IgD-negative memory B cell (primary cell): ENCODE data around the gene ZFP36. TPM values are rescaled to one million over a fixed set of nuclear protein-coding genes. Genes with fewer than 3 reads are reported as not detected.

Source experiments
- H3K27ac Mint-ChIP-seq, 3 donors: one replicate each; pipeline ENCODE4 v1.8.0; 2020 to 2022; ENCODE audit warnings: mild to moderate bottlenecking in 3 of 3, mixed read lengths in 3 of 3, moderate library complexity in 1 of 3
- H3K27me3 Mint-ChIP-seq: one replicate; pipeline ENCODE4 v1.8.0; 2021; ENCODE audit warnings: mixed read lengths
- H3K36me3 Mint-ChIP-seq: one replicate; pipeline ENCODE4 v1.8.0; 2020; ENCODE audit warnings: mild to moderate bottlenecking, mixed read lengths
- H3K4me1 Mint-ChIP-seq, 3 donors: one replicate each; pipeline ENCODE4 v1.8.0; 2020 to 2022; ENCODE audit warnings: mixed read lengths in 3 of 3, mild to moderate bottlenecking in 1 of 3
- H3K4me3 Mint-ChIP-seq, 4 donors: one replicate each; pipeline ENCODE4 v1.8.0; 2020 to 2022; ENCODE audit warnings: mild to moderate bottlenecking in 4 of 4, mixed read lengths in 4 of 4, moderate library complexity in 3 of 4
- H3K9me3 Mint-ChIP-seq, 3 donors: one replicate each; pipeline ENCODE4 v1.8.0; 2020 to 2021; ENCODE audit warnings: mixed read lengths in 3 of 3, mild to moderate bottlenecking in 1 of 3
- polyA plus RNA-seq: library from polyadenylated mRNA; unstranded; fragments of 300-500 nt; fragmentation: Illumina TruSeq; gene quantifications from one replicate; pipeline ENCODE4 v1.2.3, GENCODE V29; 2021

ZFP36 gene
- polyA plus RNA-seq, 1 donor from 2014 or later: 579 TPM

GRCh38 chr19:39407660-39408391 is 1.2 kb downstream of the ZFP36 start:
- H3K36me3 Mint-ChIP-seq: peaks cover 19% of the 10 kb centered on the region
- H3K27me3 Mint-ChIP-seq: peaks cover 2% of the 10 kb centered on the region
- peaks cover 0 to 2% (median 0%) of the 10 kb centered on the region in 3 donors for H3K9me3 Mint-ChIP-seq
- H3K4me3 Mint-ChIP-seq: peak overlapping the region; percentile 95 to 99 (median 96)
- H3K4me1 Mint-ChIP-seq: peaks cover 28 to 34% (median 29%) of the 10 kb centered on the region in 3 donors
- peak overlapping the region; percentile 99 to 100 (median 100) for H3K27ac Mint-ChIP-seq

DNA sequence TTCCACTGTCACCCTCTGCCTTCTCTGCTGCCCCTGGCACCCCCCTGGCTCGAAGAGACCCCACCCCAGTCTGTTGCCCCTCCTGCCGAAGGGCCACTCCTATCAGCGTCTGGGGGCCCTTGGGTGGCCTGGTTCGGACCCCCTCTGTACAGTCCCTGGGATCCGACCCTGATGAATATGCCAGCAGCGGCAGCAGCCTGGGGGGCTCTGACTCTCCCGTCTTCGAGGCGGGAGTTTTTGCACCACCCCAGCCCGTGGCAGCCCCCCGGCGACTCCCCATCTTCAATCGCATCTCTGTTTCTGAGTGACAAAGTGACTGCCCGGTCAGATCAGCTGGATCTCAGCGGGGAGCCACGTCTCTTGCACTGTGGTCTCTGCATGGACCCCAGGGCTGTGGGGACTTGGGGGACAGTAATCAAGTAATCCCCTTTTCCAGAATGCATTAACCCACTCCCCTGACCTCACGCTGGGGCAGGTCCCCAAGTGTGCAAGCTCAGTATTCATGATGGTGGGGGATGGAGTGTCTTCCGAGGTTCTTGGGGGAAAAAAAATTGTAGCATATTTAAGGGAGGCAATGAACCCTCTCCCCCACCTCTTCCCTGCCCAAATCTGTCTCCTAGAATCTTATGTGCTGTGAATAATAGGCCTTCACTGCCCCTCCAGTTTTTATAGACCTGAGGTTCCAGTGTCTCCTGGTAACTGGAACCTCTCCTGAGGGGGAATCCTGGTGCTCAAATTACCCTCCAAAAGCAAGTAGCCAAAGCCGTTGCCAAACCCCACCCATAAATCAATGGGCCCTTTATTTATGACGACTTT is 2.0 kb downstream of the ZFP36 start:
- Mint-ChIP-seq H3K4me3 (peak overlapping the region; percentile 95 to 99 (median 96)), H3K4me1 (peaks cover 29 to 35% (median 29%) of the 10 kb centered on the region in 3 donors), H3K27ac (peak overlapping the region; percentile 99 to 100 (median 100)), H3K36me3 (peaks cover 19% of the 10 kb centered on the region), H3K9me3 (peaks cover 0 to 2% (median 0%) of the 10 kb centered on the region in 3 donors), H3K27me3 (peaks cover 2% of the 10 kb centered on the region)

GRCh38 chr19:39409208-39410016 is 2.8 kb downstream of the ZFP36 start:
- peaks cover 26 to 33% (median 32%) of the 10 kb centered on the region in 3 donors for H3K4me1 Mint-ChIP-seq
- peaks cover 0 to 2% (median 0%) of the 10 kb centered on the region in 3 donors for H3K9me3 Mint-ChIP-seq
- peak overlapping the region; percentile 100 for H3K27ac Mint-ChIP-seq
- H3K4me3 Mint-ChIP-seq: peak overlapping the region; percentile 96 to 99 (median 97)
- H3K27me3 Mint-ChIP-seq: peaks cover 2% of the 10 kb centered on the region
- peaks cover 19% of the 10 kb centered on the region for H3K36me3 Mint-ChIP-seq

DNA sequence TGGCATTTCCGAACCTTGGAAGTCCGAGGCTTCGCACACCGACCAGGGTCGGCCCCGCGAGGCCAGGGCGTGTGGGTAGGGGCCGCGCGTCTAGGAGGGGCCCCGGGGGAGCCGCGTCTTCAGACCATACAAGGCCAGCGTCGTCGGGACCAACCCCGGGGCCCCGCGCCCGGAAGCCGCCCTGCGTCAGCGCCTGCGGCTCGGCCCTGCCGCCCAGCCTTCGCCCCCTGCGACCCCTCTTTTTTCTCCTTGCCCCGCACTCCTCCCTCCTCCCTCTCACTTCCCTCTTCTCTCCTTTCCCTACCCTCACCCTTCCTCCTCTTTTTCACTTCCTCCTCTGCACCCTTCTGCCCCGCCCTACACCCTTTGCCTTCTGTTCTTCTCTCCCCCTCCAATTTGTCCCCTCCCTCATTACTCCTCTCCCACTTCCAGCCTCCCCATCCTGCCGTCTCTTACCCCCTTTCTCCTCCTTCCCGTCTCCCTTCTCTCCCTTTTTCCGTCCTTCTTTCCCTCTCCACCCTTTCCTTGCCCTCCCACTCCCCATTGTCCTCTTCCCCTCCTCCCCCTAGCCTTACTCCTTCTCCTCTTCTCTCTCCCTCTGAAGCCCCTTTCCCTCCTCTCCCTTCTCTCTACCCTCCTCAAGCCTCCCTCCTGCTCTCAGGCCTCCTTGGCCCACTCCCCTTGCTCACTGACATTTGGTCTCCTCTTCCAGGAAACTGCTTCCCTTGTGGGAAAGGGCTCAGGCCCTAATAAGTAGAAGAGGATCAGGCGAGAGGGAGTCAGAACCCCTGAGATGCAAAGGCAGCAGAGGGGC is 3.6 kb downstream of the ZFP36 start:
- peaks cover 19% of the 10 kb centered on the region for H3K36me3 Mint-ChIP-seq
- H3K4me3 Mint-ChIP-seq: peak overlapping the region; percentile 94 to 97 (median 96)
- H3K27me3 Mint-ChIP-seq: peaks cover 2% of the 10 kb centered on the region
- peak overlapping the region; percentile 100 for H3K27ac Mint-ChIP-seq
- peaks cover 26 to 30% (median 29%) of the 10 kb centered on the region in 3 donors for H3K4me1 Mint-ChIP-seq
- peaks cover 0 to 2% (median 0%) of the 10 kb centered on the region in 3 donors for H3K9me3 Mint-ChIP-seq

DNA sequence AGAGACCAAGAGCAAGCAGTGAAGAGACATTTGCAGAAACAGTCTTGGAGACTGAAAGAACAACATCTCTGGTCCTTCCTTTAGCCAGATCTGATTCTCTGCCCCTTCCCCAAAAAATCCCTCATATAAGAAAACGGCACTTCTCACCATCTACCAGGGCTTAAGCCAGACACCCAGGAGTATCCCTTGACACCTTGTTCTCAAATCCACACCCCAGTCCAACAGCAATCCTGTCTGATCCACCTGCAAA is 4.1 kb downstream of the ZFP36 start:
- Mint-ChIP-seq H3K36me3 (peaks cover 19% of the 10 kb centered on the region), H3K4me1 (peaks cover 23 to 27% (median 26%) of the 10 kb centered on the region in 3 donors), H3K27ac (peak overlapping the region; percentile 100), H3K27me3 (peaks cover 2% of the 10 kb centered on the region), H3K4me3 (peak overlapping the region; percentile 94 to 97 (median 96)), H3K9me3 (peaks cover 0 to 2% (median 0%) of the 10 kb centered on the region in 3 donors)

DNA sequence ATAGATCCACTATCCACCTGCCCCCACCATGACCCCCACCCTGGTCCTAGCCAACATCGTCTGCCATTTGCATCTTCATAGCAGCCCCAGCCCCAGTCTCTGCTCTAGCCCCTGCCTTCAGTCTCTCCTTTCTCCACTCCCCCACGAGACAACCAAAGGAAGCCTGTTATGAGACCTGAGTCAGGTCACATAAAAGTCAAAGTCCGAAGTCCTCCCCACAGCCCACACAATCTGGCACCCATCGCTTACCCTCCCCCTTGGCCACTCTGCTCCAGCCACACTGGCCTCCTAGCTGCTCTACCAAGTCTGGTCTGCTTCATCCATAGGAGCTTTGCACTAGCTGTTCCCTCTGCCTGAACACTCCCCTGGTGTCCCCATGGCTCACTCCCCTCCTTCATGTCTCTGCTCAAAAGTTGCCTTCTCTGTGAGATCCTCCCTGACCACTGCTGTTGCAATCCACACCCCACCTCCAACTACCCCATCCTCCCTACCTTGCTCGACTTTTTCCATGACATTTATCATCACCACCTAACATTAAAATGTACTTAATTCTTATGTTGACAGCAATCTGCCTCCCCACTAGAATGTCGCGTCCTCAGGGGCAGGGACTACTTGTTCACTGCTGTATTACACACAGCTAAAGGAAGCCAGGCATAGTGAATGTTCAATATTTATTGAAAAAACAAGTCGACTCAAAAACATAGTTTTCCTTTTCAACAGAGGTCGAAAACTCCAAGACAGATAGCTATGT is 4.6 kb downstream of the ZFP36 start:
- H3K9me3 Mint-ChIP-seq: peaks cover 0 to 2% (median 0%) of the 10 kb centered on the region in 3 donors
- peaks cover 2% of the 10 kb centered on the region for H3K27me3 Mint-ChIP-seq
- peaks cover 19% of the 10 kb centered on the region for H3K36me3 Mint-ChIP-seq
- peak overlapping the region; percentile 100 for H3K27ac Mint-ChIP-seq
- peak overlapping the region; percentile 94 to 97 (median 96) for H3K4me3 Mint-ChIP-seq
- H3K4me1 Mint-ChIP-seq: peaks cover 23 to 25% (median 24%) of the 10 kb centered on the region in 3 donors

DNA sequence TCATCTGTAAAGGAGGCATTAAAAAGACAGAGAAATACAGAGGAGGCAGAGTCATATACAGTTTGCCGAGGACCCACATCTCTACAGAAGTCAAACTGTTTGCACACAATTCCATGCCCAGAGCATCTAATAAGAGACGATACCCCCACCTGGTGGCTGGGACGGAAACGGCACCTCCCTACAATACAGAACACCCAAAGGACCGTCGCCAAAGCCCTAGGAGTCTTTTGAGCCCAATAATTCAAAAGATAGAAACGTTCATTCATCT is 5.1 kb downstream of the ZFP36 start:
- Mint-ChIP-seq H3K4me3 (peak overlapping the region; percentile 94 to 97 (median 96)), H3K4me1 (peaks cover 23 to 25% (median 23%) of the 10 kb centered on the region in 3 donors), H3K9me3 (peaks cover 0 to 2% (median 0%) of the 10 kb centered on the region in 3 donors), H3K36me3 (peaks cover 19% of the 10 kb centered on the region), H3K27me3 (peaks cover 2% of the 10 kb centered on the region), H3K27ac (peak overlapping the region; percentile 100)

DNA sequence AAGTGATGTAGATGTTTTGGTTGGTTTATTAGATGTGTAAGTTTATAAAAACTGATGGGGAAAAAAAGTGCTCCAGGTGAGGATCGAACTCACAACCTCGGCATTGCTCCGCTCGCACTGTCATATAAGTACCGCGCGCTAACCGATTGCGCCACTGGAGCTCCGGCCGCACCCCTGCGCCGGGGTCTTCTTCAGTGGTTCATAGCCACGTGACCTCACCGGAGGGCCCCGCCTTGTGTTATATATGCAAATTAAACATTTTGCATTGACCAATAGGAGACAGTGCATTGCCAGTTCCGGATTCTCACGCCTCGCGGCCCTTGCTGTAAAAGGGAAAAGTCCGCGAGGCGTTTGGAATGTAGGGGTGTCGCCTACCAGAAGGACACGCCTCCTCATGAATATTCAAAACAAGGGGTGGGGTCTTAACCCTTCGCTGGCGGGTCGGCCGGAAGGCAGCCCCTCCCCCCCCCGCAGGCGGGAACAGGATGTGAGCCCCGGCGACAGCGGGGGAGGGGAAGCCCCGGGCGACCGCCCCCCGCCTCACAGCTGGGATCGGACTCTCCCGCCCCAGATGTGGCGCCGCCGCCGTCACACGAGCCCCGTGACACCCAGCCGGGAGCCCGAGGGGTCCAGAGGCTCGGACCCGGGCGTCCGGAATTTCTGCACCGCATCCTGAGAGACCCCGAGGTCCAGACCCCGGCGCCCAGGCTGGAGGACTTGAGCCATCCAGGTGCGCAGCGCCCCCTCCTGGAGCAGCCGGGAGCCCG is 5.6 kb downstream of the ZFP36 start, which contains the start of gene PLEKHG2:
PLEKHG2 (plus strand) TSS at position 570 of the 767 bp plus-strand sequence. CDS start 1,418 bp downstream, outside the sequence.
- Mint-ChIP-seq H3K9me3 (peaks cover 0 to 2% (median 0%) of the 10 kb centered on the region in 3 donors), H3K4me1 (peaks cover 23 to 25% (median 24%) of the 10 kb centered on the region in 3 donors), H3K27me3 (peaks cover 2% of the 10 kb centered on the region), H3K4me3 (peak within 1 kb of the TSS; percentile 94 to 97 (median 96)), H3K27ac (peak within 1 kb of the TSS; percentile 100), H3K36me3 (peaks cover 15% of the 10 kb centered on the region)

GRCh38 chr19:39412867-39413271 is 6.2 kb downstream of the ZFP36 start:
- H3K4me1 Mint-ChIP-seq: peaks cover 23 to 26% (median 25%) of the 10 kb centered on the region in 3 donors
- H3K27me3 Mint-ChIP-seq: peaks cover 2% of the 10 kb centered on the region
- peaks cover 14% of the 10 kb centered on the region for H3K36me3 Mint-ChIP-seq
- H3K9me3 Mint-ChIP-seq: peaks cover 0 to 2% (median 0%) of the 10 kb centered on the region in 3 donors
- peak overlapping the region; percentile 94 to 97 (median 96) for H3K4me3 Mint-ChIP-seq
- peak overlapping the region; percentile 100 for H3K27ac Mint-ChIP-seq

GRCh38 chr19:39413272-39413910 is 6.7 kb downstream of the ZFP36 start:
- Mint-ChIP-seq H3K27me3 (peaks cover 2% of the 10 kb centered on the region), H3K36me3 (peaks cover 10% of the 10 kb centered on the region), H3K4me1 (peaks cover 23 to 26% (median 25%) of the 10 kb centered on the region in 3 donors), H3K4me3 (peak overlapping the region; percentile 94 to 97 (median 96)), H3K27ac (peak overlapping the region; percentile 100), H3K9me3 (peaks cover 0 to 2% (median 0%) of the 10 kb centered on the region in 3 donors)

- Mint-ChIP-seq H3K27ac (peak overlapping the region; percentile 80 to 100 (median 95)), H3K9me3 (peaks cover 0 to 2% (median 0%) of the 10 kb centered on the region in 3 donors), H3K27me3 (peaks cover 2% of the 10 kb centered on the region), H3K4me3 (peak overlapping the region; percentile 81 to 94 (median 85)), H3K4me1 (peaks cover 23 to 25% (median 24%) of the 10 kb centered on the region in 3 donors), H3K36me3 (peaks cover 4% of the 10 kb centered on the region)
Measured at GRCh38 chr19:39413911-39414608, 7.4 kb downstream of the ZFP36 start.
